GM18868 (cell line): ENCODE measurements around the gene DUSP22.
A peak's percentile ranks its signal among the peaks of the same experiment; 100 is the strongest.

Experiments used
- ATAC-seq: cut with Tn5 transposase; IDR thresholded peaks from one replicate; pipeline ENCODE4 v1.9.1; 2021; ENCODE audit warnings: mild to moderate bottlenecking, moderate library complexity; ENCODE audit not compliant: unreplicated experiment

Gene DUSP22

GRCh38 chr6:296151-297122 lies 4.2 kb downstream of the DUSP22 start:
- peak; percentile 12 for ATAC-seq

GRCh38 chr6:297571-298232 lies 5.4 kb downstream of the DUSP22 start:
- no peak for ATAC-seq

GRCh38 chr6:298233-299103 lies 6.2 kb downstream of the DUSP22 start:
- peak; percentile 42 for ATAC-seq

GRCh38 chr6:299104-299980 lies 7.1 kb downstream of the DUSP22 start:
- no peak for ATAC-seq

GRCh38 chr6:300026-300425 lies 7.7 kb downstream of the DUSP22 start:
- no peak for ATAC-seq

- no peak for ATAC-seq
Measured at GRCh38 chr6:300494-301198, 8.4 kb downstream of the DUSP22 start.

GRCh38 chr6:301526-301925 lies 9.2 kb downstream of the DUSP22 start:
- ATAC-seq, result no peak

- no peak for ATAC-seq
Measured at GRCh38 chr6:301929-302705, 9.8 kb downstream of the DUSP22 start.

- no peak for ATAC-seq
Measured at GRCh38 chr6:302760-303159, 10.5 kb downstream of the DUSP22 start.

- ATAC-seq, result no peak
Measured at GRCh38 chr6:303263-303662, 11.0 kb downstream of the DUSP22 start.

GRCh38 chr6:303948-304558 lies 11.8 kb downstream of the DUSP22 start:
- ATAC-seq, result no peak

- ATAC-seq, result no peak
Measured at GRCh38 chr6:304833-305370, 12.6 kb downstream of the DUSP22 start.

- peak; percentile 86 for ATAC-seq
Measured at GRCh38 chr6:305371-306206, 13.3 kb downstream of the DUSP22 start.

GRCh38 chr6:306641-307061 lies 14.4 kb downstream of the DUSP22 start:
- ATAC-seq, result no peak

- ATAC-seq, result no peak
Measured at GRCh38 chr6:307065-307814, 15.0 kb downstream of the DUSP22 start.

- ATAC-seq, result no peak
Measured at GRCh38 chr6:307874-308273, 15.6 kb downstream of the DUSP22 start.
